GM23338 (cell line): ENCODE measurements around the gene CLSTN1.

Experiments used
- CREB1 ChIP-seq: fragments of 250-450 bp; sonication (Bioruptor Pico); IDR thresholded peaks from 2 replicates; pipeline ENCODE4 v1.5.0; 2020; ENCODE audit warnings: low read depth, mild to moderate bottlenecking, moderate library complexity
- CTCF ChIP-seq, 2 experiments: fragments of 200-600 bp in 1 of 2; sonication (generic) in 1 of 2; conservative IDR thresholded peaks; 2 replicates each; pipeline versions ENCODE4 v1.5.1 to v1.6.1; 2016 to 2017; ENCODE audit warnings: antibody characterized with exemption in 2 of 2, low read depth in 2 of 2, mild to moderate bottlenecking in 2 of 2, moderate library complexity in 1 of 2

- TF ChIP-seq CTCF (conservative IDR thresholded peaks at IDR 0.05; ENCODE audit: low read depth in 2 of 2) (no peak), CREB1 (CRISPR knock-in tag) (no peak)
Measured at GRCh38 chr1:9847269-9847668, 23.5 kb upstream of the CLSTN1 start.
